WTC11 (cell line): ENCODE measurements around the gene IL1F10. TPM values are rescaled to one million over a fixed set of nuclear protein-coding genes. Genes with fewer than 3 reads are reported as not detected.

ENCODE experiments used
- ATAC-seq: fragments of 200-7000 bp; cut with Tn5 transposase; 2 replicates; pipeline ENCODE4 v1.10.0; 2021; ENCODE audit warnings: mild to moderate bottlenecking, moderate library complexity
- CTCF ChIA-PET: fragments of 300-600 bp; sonication (Branson Sonifier 250); formaldehyde crosslinking; loops from one replicate; lab custom pipeline; 2021; ENCODE audit warnings: antibody characterized with exemption; lab: Charles Lee
- POLR2A ChIA-PET: fragments of 350-600 bp; sonication (Branson Sonifier 250); formaldehyde crosslinking; loops from one replicate; lab custom pipeline; 2021; ENCODE audit warnings: antibody characterized with exemption; lab: Charles Lee
- DNase-seq: peaks from one replicate; pipeline ENCODE4 v3.0.0; 2021; ENCODE audit warnings: low spot score
- H3K27ac Mint-ChIP-seq: 2 replicates; pipeline ENCODE4 v1.8.0; 2021; ENCODE audit warnings: mixed read lengths
- H3K27me3 Mint-ChIP-seq: 2 replicates; pipeline ENCODE4 v1.8.0; 2021; ENCODE audit warnings: low read depth, mild to moderate bottlenecking, moderate library complexity, mixed read lengths
- H3K36me3 Mint-ChIP-seq: 2 replicates; pipeline ENCODE4 v1.8.0; 2021; ENCODE audit warnings: mixed read lengths
- H3K4me1 Mint-ChIP-seq: 2 replicates; pipeline ENCODE4 v1.8.0; 2022; ENCODE audit warnings: mixed read lengths
- H3K4me3 Mint-ChIP-seq: 2 replicates; pipeline ENCODE4 v1.8.0; 2021; ENCODE audit warnings: mild to moderate bottlenecking, moderate library complexity, mixed read lengths
- H3K9me3 Mint-ChIP-seq: 2 replicates; pipeline ENCODE4 v1.8.0; 2021; ENCODE audit warnings: mixed read lengths
- ATF1 ChIP-seq: sonication (generic); formaldehyde crosslinking; IDR thresholded peaks from 2 replicates; pipeline ENCODE4 v1.8.1; 2023; ENCODE audit warnings: mild to moderate bottlenecking, moderate library complexity, missing genetic modification reagents
- CREB1 ChIP-seq: sonication (generic); formaldehyde crosslinking; IDR thresholded peaks from 2 replicates; pipeline ENCODE4 v1.8.0; 2023; ENCODE audit warnings: mild to moderate bottlenecking, missing genetic modification reagents
- ELF4 ChIP-seq: sonication (generic); formaldehyde crosslinking; IDR thresholded peaks from 2 replicates; pipeline ENCODE4 v1.8.1; 2022; ENCODE audit warnings: low read depth, mild to moderate bottlenecking, moderate library complexity, missing genetic modification reagents
- FOXK1 ChIP-seq: sonication (generic); formaldehyde crosslinking; IDR thresholded peaks from 2 replicates; pipeline ENCODE4 v1.8.0; 2022; ENCODE audit warnings: mild to moderate bottlenecking, moderate library complexity, missing genetic modification reagents
- GRHL2 ChIP-seq: fragments of 250-450 bp; sonication (Bioruptor Pico); IDR thresholded peaks from 2 replicates; pipeline ENCODE4 v1.8.0; 2022; ENCODE audit warnings: mild to moderate bottlenecking, moderate library complexity; ENCODE audit not compliant: insufficient replicate concordance, severe bottlenecking
- JUN ChIP-seq: sonication (generic); formaldehyde crosslinking; IDR thresholded peaks from 2 replicates; pipeline ENCODE4 v1.8.0; 2023; ENCODE audit warnings: mild to moderate bottlenecking, missing genetic modification reagents
- KAT7 ChIP-seq: sonication (generic); formaldehyde crosslinking; IDR thresholded peaks from 2 replicates; pipeline ENCODE4 v1.8.1; 2023; ENCODE audit warnings: missing genetic modification reagents, mild to moderate bottlenecking, borderline replicate concordance
- NFE2L1 ChIP-seq: sonication (generic); formaldehyde crosslinking; IDR thresholded peaks from 2 replicates; pipeline ENCODE4 v1.8.1; 2023; ENCODE audit warnings: missing genetic modification reagents
- NR1H2 ChIP-seq: sonication (generic); formaldehyde crosslinking; IDR thresholded peaks from 2 replicates; pipeline ENCODE4 v1.9.0; 2021; ENCODE audit warnings: mild to moderate bottlenecking, moderate library complexity, missing genetic modification reagents
- SOX15 ChIP-seq: fragments of 250-450 bp; sonication (Bioruptor Pico); IDR thresholded peaks from 2 replicates; pipeline ENCODE4 v1.9.0; 2021; ENCODE audit warnings: mild to moderate bottlenecking
- TEAD4 ChIP-seq: sonication (generic); formaldehyde crosslinking; IDR thresholded peaks from 2 replicates; pipeline ENCODE4 v1.8.0; 2022; ENCODE audit warnings: mild to moderate bottlenecking, missing genetic modification reagents
- ZNF232 ChIP-seq: sonication (generic); formaldehyde crosslinking; IDR thresholded peaks from 2 replicates; pipeline ENCODE4 v1.8.0; 2022; ENCODE audit warnings: mild to moderate bottlenecking, missing genetic modification reagents
- ZNF317 ChIP-seq: sonication (generic); formaldehyde crosslinking; IDR thresholded peaks from 2 replicates; pipeline ENCODE4 v1.8.1; 2023; ENCODE audit warnings: low read depth, mild to moderate bottlenecking, moderate library complexity, missing genetic modification reagents, borderline replicate concordance
- total RNA-seq: library from RNA; stranded (reverse); gene quantifications from 3 replicates; pipeline ENCODE4 v1.2.3, GENCODE V29; 2021
- TF ChIP-seq, protein P1 (sequence below): sonication (generic); formaldehyde crosslinking; IDR thresholded peaks from 2 replicates; pipeline ENCODE4 v1.8.0; 2022; ENCODE audit warnings: mild to moderate bottlenecking, missing genetic modification reagents
- TF ChIP-seq, protein P2 (sequence below): sonication (generic); formaldehyde crosslinking; IDR thresholded peaks from 2 replicates; pipeline ENCODE4 v1.8.0; 2022; ENCODE audit warnings: mild to moderate bottlenecking, missing genetic modification reagents
- TF ChIP-seq, protein P3 (sequence below): sonication (generic); formaldehyde crosslinking; IDR thresholded peaks from 2 replicates; pipeline ENCODE4 v1.8.0; 2023; ENCODE audit warnings: missing genetic modification reagents
- TF ChIP-seq, protein P4 (sequence below): sonication (generic); formaldehyde crosslinking; IDR thresholded peaks from 2 replicates; pipeline ENCODE4 v1.8.0; 2023; ENCODE audit warnings: mild to moderate bottlenecking, missing genetic modification reagents
- TF ChIP-seq, protein P5 (sequence below): sonication (generic); formaldehyde crosslinking; IDR thresholded peaks from 2 replicates; pipeline ENCODE4 v1.8.0; 2022; ENCODE audit warnings: mild to moderate bottlenecking, missing genetic modification reagents
- TF ChIP-seq, protein P6 (sequence below): sonication (generic); formaldehyde crosslinking; IDR thresholded peaks from 2 replicates; pipeline ENCODE4 v1.8.1; 2022; ENCODE audit warnings: missing genetic modification reagents, borderline replicate concordance

Gene IL1F10
- total RNA-seq, 1 experiment from 2014 or later, result not detected

DNA sequence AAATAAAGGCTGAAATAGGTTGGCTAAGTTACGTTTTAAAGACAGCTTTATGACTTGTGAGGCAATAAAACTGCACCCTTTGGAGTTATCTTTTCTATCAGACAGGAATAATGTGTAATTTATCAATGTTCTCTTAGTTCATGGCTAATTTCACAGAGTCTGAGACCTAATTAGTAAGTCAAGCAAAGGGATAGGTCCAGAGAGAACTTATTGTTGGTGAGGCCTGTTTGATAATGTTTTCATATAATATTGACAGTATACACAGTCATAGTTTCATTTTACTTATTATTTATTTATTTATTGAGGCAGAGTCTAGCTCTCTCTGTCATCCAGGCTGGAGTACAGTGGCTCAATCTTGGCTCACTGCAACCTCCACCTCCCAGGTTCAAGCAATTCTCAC is 10.7 kb upstream of the IL1F10 start (continued):
- no peak for TF ChIP-seq NR1H2
- TF ChIP-seq, protein P1, sequence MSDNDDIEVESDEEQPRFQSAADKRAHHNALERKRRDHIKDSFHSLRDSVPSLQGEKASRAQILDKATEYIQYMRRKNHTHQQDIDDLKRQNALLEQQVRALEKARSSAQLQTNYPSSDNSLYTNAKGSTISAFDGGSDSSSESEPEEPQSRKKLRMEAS, result no peak
- TF ChIP-seq, protein P2, sequence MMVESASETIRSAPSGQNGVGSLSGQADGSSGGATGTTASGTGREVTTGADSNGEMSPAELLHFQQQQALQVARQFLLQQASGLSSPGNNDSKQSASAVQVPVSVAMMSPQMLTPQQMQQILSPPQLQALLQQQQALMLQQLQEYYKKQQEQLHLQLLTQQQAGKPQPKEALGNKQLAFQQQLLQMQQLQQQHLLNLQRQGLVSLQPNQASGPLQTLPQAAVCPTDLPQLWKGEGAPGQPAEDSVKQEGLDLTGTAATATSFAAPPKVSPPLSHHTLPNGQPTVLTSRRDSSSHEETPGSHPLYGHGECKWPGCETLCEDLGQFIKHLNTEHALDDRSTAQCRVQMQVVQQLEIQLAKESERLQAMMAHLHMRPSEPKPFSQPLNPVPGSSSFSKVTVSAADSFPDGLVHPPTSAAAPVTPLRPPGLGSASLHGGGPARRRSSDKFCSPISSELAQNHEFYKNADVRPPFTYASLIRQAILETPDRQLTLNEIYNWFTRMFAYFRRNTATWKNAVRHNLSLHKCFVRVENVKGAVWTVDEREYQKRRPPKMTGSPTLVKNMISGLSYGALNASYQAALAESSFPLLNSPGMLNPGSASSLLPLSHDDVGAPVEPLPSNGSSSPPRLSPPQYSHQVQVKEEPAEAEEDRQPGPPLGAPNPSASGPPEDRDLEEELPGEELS (CRISPR knock-in tag), result no peak
- TF ChIP-seq KAT7 (CRISPR knock-in tag), result no peak
- TF ChIP-seq, protein P3, sequence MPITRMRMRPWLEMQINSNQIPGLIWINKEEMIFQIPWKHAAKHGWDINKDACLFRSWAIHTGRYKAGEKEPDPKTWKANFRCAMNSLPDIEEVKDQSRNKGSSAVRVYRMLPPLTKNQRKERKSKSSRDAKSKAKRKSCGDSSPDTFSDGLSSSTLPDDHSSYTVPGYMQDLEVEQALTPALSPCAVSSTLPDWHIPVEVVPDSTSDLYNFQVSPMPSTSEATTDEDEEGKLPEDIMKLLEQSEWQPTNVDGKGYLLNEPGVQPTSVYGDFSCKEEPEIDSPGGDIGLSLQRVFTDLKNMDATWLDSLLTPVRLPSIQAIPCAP (CRISPR knock-in tag), result no peak
- TF ChIP-seq FOXK1, result no peak
- TF ChIP-seq JUN (CRISPR knock-in tag), result no peak

DNA sequence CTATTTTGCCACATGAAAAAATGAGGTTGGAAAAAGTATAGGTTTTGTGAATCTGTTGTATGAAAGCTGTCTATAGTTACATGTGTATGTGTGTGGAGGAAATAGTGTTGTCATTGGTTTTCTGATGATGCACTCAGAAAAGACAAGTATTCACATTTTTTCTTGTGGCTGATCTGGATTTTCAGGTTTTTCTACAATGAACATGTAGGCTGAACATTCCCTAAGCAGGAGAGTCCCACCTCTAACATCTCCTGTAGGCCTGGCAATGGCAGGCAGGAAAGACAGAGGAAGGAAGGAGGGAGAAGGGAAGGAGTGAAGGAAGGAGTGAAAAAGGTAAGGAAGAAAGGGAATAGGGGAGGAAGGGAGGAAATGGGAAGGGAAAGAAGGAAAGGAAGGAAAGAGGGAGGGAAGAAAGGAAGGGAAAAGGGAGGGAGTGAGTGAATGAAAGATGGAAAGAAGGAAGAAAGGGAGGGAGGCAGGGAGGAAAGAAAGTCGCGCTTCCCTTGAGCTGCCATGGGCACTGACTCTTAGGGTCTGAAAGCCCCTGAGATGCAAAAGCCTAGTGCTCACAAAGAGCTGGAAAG is 9.3 kb upstream of the IL1F10 start:
- Mint-ChIP-seq H3K4me1 (no peaks in the 10 kb centered on the region), H3K4me3 (no peak overlapping the region), H3K9me3 (peaks cover 33% of the 10 kb centered on the region), H3K36me3 (peaks cover 26% of the 10 kb centered on the region), H3K27me3 (peaks cover 76% of the 10 kb centered on the region), H3K27ac (no peak overlapping the region)
- CTCF ChIA-PET, result interaction anchor here (0.5 to 1.9 kb wide), 4 partner anchors 18 to 80 kb away, joined by 3 to 10 read pairs (median 4); no protein-coding TSS in a partner anchor
- ATAC-seq, result no peak
- POLR2A ChIA-PET, result no interaction called here
- TF ChIP-seq TEAD4 (CRISPR knock-in tag), result no peak
- TF ChIP-seq, all 79 proteins: peak for 0
- no peak for DNase-seq

DNA sequence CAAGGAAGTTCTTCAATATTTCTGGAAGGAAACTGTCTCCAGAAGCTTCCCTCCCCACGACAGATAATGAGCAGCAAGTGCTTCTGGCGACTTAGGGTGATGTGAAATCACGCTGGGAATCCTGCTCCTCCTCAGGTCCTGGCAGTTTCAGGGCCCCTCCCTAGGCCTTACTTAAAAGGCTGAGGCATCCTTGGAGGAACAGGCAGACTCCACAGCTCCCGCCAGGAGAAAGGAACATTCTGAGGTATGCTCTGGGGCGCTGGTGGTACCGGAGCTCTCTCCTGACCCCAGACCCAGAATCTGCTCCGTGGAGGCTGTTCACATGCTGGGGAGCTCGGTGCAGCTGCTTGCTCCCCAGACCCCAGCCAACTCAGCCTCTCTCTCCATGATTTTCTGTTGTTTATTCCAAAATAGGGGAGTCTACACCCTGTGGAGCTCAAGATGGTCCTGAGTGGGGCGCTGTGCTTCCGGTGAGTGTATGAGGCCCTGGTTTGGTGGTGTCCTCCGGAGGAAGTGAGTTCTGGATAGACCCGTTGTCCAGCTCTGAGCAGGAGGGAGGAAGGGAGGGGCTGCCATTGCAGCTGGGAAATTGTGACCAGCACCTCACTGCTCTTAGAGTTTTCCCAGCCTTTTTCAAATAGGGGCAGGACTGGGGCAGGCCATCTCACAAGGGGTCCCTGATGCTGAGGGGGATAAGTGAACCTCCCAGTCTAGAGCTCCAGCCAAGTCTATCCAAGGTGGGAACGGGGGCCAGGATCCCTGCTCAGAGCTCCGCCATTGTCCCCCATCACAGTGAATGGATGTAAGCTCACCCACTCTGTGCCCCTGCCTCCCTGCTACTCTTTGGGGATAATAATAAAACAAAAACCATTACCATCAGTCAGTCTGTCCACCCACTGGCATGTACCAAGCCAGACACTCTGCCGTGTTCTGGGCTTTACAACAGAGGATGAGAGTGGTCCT is 8.5 kb upstream of the IL1F10 start, which contains the start of gene IL36RN:
Gene IL36RN, plus strand, starts transcription at position 201 of the 963 bp plus-strand sequence. Its CDS starts 241 bp downstream, at position 442.
- Mint-ChIP-seq H3K27ac (no peak within 1 kb of the TSS), H3K4me3 (no peak within 1 kb of the TSS), H3K9me3 (peaks cover 33% of the 10 kb centered on the region), H3K4me1 (no peaks in the 10 kb centered on the region), H3K27me3 (peaks cover 79% of the 10 kb centered on the region), H3K36me3 (peaks cover 19% of the 10 kb centered on the region)
- ATAC-seq (no peak), DNase-seq (no peak)
- POLR2A ChIA-PET, result no interaction called here
- CTCF ChIA-PET, result interaction anchor here (0.5 to 1.9 kb wide), 4 partner anchors 18 to 79 kb away, joined by 3 to 10 read pairs (median 4); no protein-coding TSS in a partner anchor
- TF ChIP-seq NFE2L1 (CRISPR knock-in tag) (no peak), ATF1 (CRISPR knock-in tag) (no peak), ELF4 (CRISPR knock-in tag) (no peak), ZNF232 (CRISPR knock-in tag) (no peak), GRHL2 (CRISPR knock-in tag) (no peak), ZNF317 (CRISPR knock-in tag) (no peak), CREB1 (CRISPR knock-in tag) (no peak), SOX15 (CRISPR knock-in tag) (no peak)
- TF ChIP-seq, protein P1, result no peak
- TF ChIP-seq, protein P4, sequence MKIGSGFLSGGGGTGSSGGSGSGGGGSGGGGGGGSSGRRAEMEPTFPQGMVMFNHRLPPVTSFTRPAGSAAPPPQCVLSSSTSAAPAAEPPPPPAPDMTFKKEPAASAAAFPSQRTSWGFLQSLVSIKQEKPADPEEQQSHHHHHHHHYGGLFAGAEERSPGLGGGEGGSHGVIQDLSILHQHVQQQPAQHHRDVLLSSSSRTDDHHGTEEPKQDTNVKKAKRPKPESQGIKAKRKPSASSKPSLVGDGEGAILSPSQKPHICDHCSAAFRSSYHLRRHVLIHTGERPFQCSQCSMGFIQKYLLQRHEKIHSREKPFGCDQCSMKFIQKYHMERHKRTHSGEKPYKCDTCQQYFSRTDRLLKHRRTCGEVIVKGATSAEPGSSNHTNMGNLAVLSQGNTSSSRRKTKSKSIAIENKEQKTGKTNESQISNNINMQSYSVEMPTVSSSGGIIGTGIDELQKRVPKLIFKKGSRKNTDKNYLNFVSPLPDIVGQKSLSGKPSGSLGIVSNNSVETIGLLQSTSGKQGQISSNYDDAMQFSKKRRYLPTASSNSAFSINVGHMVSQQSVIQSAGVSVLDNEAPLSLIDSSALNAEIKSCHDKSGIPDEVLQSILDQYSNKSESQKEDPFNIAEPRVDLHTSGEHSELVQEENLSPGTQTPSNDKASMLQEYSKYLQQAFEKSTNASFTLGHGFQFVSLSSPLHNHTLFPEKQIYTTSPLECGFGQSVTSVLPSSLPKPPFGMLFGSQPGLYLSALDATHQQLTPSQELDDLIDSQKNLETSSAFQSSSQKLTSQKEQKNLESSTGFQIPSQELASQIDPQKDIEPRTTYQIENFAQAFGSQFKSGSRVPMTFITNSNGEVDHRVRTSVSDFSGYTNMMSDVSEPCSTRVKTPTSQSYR (CRISPR knock-in tag), result no peak
- TF ChIP-seq, protein P5, sequence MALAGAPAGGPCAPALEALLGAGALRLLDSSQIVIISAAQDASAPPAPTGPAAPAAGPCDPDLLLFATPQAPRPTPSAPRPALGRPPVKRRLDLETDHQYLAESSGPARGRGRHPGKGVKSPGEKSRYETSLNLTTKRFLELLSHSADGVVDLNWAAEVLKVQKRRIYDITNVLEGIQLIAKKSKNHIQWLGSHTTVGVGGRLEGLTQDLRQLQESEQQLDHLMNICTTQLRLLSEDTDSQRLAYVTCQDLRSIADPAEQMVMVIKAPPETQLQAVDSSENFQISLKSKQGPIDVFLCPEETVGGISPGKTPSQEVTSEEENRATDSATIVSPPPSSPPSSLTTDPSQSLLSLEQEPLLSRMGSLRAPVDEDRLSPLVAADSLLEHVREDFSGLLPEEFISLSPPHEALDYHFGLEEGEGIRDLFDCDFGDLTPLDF (CRISPR knock-in tag), result no peak
- TF ChIP-seq, protein P6, sequence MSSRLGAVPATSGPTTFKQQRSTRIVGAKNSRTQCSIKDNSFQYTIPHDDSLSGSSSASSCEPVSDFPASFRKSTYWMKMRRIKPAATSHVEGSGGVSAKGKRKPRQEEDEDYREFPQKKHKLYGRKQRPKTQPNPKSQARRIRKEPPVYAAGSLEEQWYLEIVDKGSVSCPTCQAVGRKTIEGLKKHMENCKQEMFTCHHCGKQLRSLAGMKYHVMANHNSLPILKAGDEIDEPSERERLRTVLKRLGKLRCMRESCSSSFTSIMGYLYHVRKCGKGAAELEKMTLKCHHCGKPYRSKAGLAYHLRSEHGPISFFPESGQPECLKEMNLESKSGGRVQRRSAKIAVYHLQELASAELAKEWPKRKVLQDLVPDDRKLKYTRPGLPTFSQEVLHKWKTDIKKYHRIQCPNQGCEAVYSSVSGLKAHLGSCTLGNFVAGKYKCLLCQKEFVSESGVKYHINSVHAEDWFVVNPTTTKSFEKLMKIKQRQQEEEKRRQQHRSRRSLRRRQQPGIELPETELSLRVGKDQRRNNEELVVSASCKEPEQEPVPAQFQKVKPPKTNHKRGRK (CRISPR knock-in tag), result no peak
